ENCODE data around the gene CAMK1D.

CAMK1D gene

GRCh38 chr10:12499076-12499986 lies 150.0 kb downstream of the CAMK1D start:
- no peak for DNase-seq (ENCODE audit: low read depth)

- DNase-seq (ENCODE audit: low read depth): no peak
Measured at GRCh38 chr10:12500381-12501303, 151.3 kb downstream of the CAMK1D start.

- DNase-seq (ENCODE audit: low read depth): no peak
Measured at GRCh38 chr10:12501324-12501723, 152.0 kb downstream of the CAMK1D start.

GRCh38 chr10:12501841-12502525 lies 152.6 kb downstream of the CAMK1D start:
- no peak for DNase-seq (ENCODE audit: low read depth)

GRCh38 chr10:12502526-12503274 lies 153.4 kb downstream of the CAMK1D start:
- no peak for DNase-seq (ENCODE audit: low read depth)

GRCh38 chr10:12503311-12503710 lies 154.0 kb downstream of the CAMK1D start:
- no peak for DNase-seq (ENCODE audit: low read depth)

- DNase-seq (ENCODE audit: low read depth): no peak
Measured at GRCh38 chr10:12504176-12504575, 154.8 kb downstream of the CAMK1D start.

- DNase-seq (ENCODE audit: low read depth): no peak
Measured at GRCh38 chr10:12504628-12505027, 155.3 kb downstream of the CAMK1D start.

GRCh38 chr10:12505683-12506082 lies 156.3 kb downstream of the CAMK1D start:
- no peak for DNase-seq (ENCODE audit: low read depth)

GRCh38 chr10:12507165-12507850 lies 158.0 kb downstream of the CAMK1D start:
- no peak for DNase-seq (ENCODE audit: low read depth)

- DNase-seq (ENCODE audit: low read depth): no peak
Measured at GRCh38 chr10:12508165-12508564, 158.8 kb downstream of the CAMK1D start.

GRCh38 chr10:12509016-12509793 lies 159.9 kb downstream of the CAMK1D start:
- no peak for DNase-seq (ENCODE audit: low read depth)

GRCh38 chr10:12509794-12510100 lies 160.4 kb downstream of the CAMK1D start:
- DNase-seq (ENCODE audit: low read depth): no peak

- no peak for DNase-seq (ENCODE audit: low read depth)
Measured at GRCh38 chr10:12510501-12510941, 161.2 kb downstream of the CAMK1D start.

GRCh38 chr10:12510984-12511383 lies 161.6 kb downstream of the CAMK1D start:
- DNase-seq (ENCODE audit: low read depth): no peak

GRCh38 chr10:12511651-12512050 lies 162.3 kb downstream of the CAMK1D start:
- no peak for DNase-seq (ENCODE audit: low read depth)

GRCh38 chr10:12512332-12513002 lies 163.1 kb downstream of the CAMK1D start:
- DNase-seq (ENCODE audit: low read depth): no peak

- no peak for DNase-seq (ENCODE audit: low read depth)
Measured at GRCh38 chr10:12513003-12513365, 163.6 kb downstream of the CAMK1D start.

- no peak for DNase-seq (ENCODE audit: low read depth)
Measured at GRCh38 chr10:12513775-12514673, 164.7 kb downstream of the CAMK1D start.
